ENCODE measurements around the gene IGLON5. TPM values are rescaled to one million over a fixed set of nuclear protein-coding genes. Genes with fewer than 3 reads are reported as not detected.

IGLON5 gene
- total and polyA plus RNA-seq, 3 donors from 2014 or later: 13.3 to 16.0 (median 13.9) TPM

DNA sequence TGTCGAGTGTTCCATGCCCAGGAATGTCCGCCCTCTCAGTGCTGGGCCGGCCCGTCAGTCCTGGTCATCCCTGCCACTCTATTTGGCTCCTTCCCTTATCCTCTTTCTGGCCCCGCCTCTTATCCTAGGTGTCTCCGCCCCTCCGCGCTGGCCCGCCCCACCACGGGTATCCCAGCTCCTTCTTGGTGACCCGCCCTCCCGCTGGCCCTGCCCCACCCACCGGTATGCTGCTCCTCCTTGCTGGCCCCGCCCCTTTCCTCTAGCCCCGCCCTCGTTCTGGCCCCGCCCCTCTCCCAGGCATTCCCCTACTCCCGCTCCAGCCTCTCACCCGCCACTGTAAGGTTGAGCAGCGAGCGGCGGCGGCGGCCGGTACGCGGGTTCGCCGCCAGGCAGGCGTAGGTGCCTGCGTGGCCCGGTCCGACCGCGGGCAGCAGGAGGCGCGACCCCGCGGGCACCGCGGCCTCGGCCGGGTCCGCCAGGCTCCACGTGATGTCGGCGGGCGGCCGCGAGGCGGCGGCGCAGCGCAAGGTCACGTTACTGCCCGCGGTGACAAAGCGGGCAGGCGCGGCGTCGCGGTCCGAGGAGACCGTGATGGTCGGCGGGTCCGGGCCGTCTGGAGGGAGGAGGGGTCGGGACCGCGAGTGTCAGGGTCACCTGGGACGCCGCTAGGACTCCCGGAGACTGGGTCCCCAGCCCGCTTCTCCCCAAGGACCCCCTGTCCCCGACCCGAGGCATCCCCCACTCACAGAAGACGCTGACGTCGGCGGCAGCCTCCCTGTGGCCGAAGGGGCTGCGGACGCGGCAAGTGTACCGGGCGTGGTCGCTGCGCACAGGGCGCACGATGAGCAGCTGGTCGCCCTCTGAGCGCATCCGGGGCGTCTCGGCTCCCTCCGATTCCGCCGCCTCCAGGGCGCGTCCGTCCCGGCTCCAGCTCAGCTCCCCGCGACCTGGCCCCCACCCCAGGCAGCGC lies 28.5 kb downstream of the IGLON5 start:
- H3K36me3 ChIP-seq (ENCODE audit: low read depth, missing control alignments): no peaks in the 10 kb centered on the region
- 1 to 5% methylated on average over 37 to 41 of the region's 107 CpGs for WGBS, 2 donors
- intact Hi-C loops (cut with DNase I; ENCODE audit: low total_unique reads): no loop called here
- no peak for TF ChIP-seq POLR2A (IDR thresholded peaks at IDR 0.05)
- TF ChIP-seq, protein P1, sequence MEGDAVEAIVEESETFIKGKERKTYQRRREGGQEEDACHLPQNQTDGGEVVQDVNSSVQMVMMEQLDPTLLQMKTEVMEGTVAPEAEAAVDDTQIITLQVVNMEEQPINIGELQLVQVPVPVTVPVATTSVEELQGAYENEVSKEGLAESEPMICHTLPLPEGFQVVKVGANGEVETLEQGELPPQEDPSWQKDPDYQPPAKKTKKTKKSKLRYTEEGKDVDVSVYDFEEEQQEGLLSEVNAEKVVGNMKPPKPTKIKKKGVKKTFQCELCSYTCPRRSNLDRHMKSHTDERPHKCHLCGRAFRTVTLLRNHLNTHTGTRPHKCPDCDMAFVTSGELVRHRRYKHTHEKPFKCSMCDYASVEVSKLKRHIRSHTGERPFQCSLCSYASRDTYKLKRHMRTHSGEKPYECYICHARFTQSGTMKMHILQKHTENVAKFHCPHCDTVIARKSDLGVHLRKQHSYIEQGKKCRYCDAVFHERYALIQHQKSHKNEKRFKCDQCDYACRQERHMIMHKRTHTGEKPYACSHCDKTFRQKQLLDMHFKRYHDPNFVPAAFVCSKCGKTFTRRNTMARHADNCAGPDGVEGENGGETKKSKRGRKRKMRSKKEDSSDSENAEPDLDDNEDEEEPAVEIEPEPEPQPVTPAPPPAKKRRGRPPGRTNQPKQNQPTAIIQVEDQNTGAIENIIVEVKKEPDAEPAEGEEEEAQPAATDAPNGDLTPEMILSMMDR (IDR thresholded peaks at IDR 0.05): peak; percentile 21 to 61 (median 55)
- H3K27ac ChIP-seq: peak overlapping the region; percentile 18 to 80
- peak; percentile 100 for DNase-seq
- no peaks in the 10 kb centered on the region for H3K4me1 ChIP-seq
- H3K27me3 ChIP-seq: no peaks in the 10 kb centered on the region
- peak overlapping the region; percentile 58 to 74 for H3K4me3 ChIP-seq
- H3K9me3 ChIP-seq: no peaks in the 10 kb centered on the region

DNA sequence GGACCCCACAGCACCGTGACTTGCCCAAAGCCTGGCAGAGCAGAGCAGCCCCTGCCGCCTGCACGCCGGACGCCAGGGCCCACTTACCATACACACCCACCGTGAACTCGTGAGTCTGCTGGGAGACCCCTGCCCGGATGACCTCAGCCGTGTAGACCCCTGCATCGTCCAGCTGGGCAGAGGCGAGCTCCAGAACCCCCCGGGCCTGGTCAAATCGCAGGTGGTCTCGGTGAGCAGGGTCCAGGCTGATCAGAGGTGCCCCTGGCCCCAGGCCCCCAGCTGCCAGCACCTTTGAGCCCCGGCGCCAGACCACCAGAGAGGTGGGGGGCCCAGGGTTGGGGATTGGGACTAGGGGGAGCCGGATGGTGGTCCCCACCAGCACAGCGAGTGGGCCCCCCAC lies 29.6 kb downstream of the IGLON5 start:
- TF ChIP-seq, protein P1 (IDR thresholded peaks at IDR 0.05): no peak
- no peak for TF ChIP-seq POLR2A (IDR thresholded peaks at IDR 0.05)
- DNase-seq: no peak
- intact Hi-C loops (cut with DNase I; ENCODE audit: low total_unique reads): no loop called here
- H3K9me3 ChIP-seq: no peaks in the 10 kb centered on the region
- no peak overlapping the region for H3K27ac ChIP-seq
- no peaks in the 10 kb centered on the region for H3K27me3 ChIP-seq
- WGBS, 2 donors: 78 to 81% methylated on average over 6 to 18 of the region's 18 CpGs
- no peaks in the 10 kb centered on the region for H3K4me1 ChIP-seq
- H3K4me3 ChIP-seq: no peak overlapping the region
- H3K36me3 ChIP-seq (ENCODE audit: low read depth, missing control alignments): no peaks in the 10 kb centered on the region

DNA sequence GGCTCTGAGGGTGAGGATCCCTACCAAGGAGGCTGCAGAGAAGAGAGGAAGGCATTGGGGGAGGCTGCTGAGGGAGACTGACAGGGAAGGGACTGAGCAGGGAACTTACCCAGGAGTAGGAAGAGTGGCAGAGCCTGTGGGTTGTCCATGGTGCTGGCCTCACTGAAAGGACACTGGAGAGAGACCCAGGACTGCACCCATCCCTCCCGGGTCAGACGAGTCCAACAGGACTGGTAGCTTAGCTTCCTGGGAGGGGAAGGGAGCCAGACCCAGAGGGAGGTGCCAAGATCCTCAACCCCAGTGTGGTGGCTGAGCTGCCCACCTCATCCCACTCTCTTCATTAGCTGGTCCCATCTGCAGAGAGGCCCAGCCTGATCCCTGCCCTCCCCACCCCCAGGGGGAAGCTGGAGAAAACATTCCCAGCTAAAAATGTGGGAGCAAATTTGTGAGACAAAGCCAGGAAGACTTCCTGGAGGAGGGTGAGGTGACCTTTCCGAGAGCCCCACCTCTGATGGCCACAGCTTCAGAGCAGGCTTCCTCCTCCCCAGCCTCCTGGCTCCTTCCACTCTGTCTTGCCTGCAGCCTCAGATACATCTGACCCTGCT lies 30.6 kb downstream of the IGLON5 start, which contains the start of gene VSIG10L:
VSIG10L (minus strand) TSS at position 164 of the 605 bp plus-strand sequence; CDS start at position 149, 15 bp downstream.
- no peaks in the 10 kb centered on the region for H3K27me3 ChIP-seq
- WGBS, 2 donors: 61 to 77% methylated on average over 2 to 3 of the region's 3 CpGs
- no peak for DNase-seq
- H3K4me1 ChIP-seq: no peaks in the 10 kb centered on the region
- H3K9me3 ChIP-seq: no peaks in the 10 kb centered on the region
- intact Hi-C loops (cut with DNase I; ENCODE audit: low total_unique reads): no loop called here
- H3K4me3 ChIP-seq: no peak within 1 kb of the TSS
- H3K36me3 ChIP-seq (ENCODE audit: low read depth, missing control alignments): no peaks in the 10 kb centered on the region
- TF ChIP-seq POLR2A (IDR thresholded peaks at IDR 0.05): no peak
- TF ChIP-seq, protein P1 (IDR thresholded peaks at IDR 0.05): no peak
- H3K27ac ChIP-seq: no peak within 1 kb of the TSS

DNA sequence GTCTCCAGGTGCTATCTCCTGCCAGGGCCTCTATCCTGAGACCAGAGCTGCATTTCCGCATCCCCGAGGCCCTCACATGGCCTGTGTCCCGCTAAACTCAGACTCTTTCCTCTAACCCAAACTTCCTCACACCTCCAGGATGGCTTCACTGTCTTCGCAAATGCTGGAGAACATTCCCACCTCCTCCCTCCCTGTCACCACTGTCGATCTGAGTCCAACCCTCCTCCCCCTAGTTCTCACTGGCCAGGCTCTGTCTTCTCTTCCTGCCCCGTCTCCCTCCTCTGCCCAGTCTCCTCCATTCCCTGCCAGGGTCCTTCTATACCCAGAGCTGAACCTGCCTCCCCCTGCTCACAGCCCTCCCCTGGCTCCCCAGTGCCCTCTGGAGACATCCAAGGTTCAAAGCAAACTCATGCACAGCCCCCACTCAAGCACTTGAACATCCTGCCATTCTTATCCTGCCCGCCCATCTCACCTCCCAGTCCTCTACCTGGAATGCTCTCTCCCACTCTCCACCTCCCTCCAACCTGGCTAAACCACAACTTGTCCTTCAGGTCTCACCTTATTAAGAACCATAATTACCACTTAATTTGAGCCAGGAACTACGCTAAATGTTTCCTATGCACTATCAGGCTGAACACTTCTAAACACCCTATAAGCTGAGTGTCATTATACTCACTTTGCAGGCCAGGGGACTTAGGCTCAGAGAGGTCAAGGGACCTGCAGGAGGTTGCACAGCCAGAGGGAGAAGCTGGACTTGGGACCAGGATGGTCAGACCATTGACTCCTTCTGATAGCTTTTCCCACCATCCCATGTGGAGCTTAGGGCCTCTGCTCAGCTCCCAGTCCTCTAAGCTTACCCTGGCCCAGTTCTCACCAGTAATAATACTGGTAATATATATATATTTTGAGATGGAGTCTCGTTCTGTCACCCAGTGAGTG lies 31.5 kb downstream of the IGLON5 start:
- Histone ChIP-seq H3K4me1 (no peaks in the 10 kb centered on the region), H3K36me3 (ENCODE audit: low read depth, missing control alignments) (no peaks in the 10 kb centered on the region), H3K27ac (no peak overlapping the region), H3K9me3 (no peaks in the 10 kb centered on the region), H3K27me3 (no peaks in the 10 kb centered on the region), H3K4me3 (no peak overlapping the region)
- no peak for TF ChIP-seq POLR2A (IDR thresholded peaks at IDR 0.05)
- TF ChIP-seq, protein P1 (IDR thresholded peaks at IDR 0.05): no peak
- no peak for DNase-seq
- WGBS, 2 donors: 59 to 65% methylated on average over 9 of the region's 9 CpGs
- intact Hi-C loops (cut with DNase I; ENCODE audit: low total_unique reads): no loop called here

Measured in testis (tissue), 3 donors.